ENCODE measurements around the gene KNG1. TPM values are rescaled to one million over a fixed set of nuclear protein-coding genes. Genes with fewer than 3 reads are reported as not detected.
"Not testable (repeated sequence)": the region's sequence is repeated elsewhere in the genome, so short reads cannot be mapped to it uniquely, and the experiment has no call there.

The KNG1 gene
- total RNA-seq, 1 donor from 2014 or later = not detected

DNA sequence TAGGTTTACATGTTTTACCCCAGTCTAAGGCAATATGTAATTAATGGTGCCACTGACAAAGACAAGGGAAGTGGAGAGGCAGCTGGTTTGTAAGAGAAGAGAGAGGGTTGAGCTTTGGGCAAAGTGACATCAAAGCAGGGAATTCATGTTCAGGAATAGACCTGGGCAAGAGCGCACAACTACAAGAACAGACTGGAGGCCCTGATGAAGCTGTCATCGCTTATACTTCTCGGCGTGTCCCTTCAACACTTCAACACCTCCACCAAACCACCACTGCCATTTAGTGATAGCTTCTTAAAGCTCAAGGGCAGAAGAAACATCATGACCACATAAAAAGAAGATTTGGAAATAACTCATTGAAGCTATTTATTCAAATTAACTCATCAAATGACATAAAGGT lies 19.6 kb upstream of the KNG1 start:
- Mint-ChIP-seq H3K27me3 (ENCODE audit: low read depth) (peaks cover 2% of the 10 kb centered on the region), H3K9me3 (no peaks in the 10 kb centered on the region), H3K27ac (no peak overlapping the region), H3K4me1 (peaks cover 15% of the 10 kb centered on the region), H3K36me3 (no peaks in the 10 kb centered on the region), H3K4me3 (no peak overlapping the region)
- DNase-seq (ENCODE audit: low spot score in 2 of 2, unreplicated experiment in 2 of 2) = no peak
- TF ChIP-seq, protein P1, sequence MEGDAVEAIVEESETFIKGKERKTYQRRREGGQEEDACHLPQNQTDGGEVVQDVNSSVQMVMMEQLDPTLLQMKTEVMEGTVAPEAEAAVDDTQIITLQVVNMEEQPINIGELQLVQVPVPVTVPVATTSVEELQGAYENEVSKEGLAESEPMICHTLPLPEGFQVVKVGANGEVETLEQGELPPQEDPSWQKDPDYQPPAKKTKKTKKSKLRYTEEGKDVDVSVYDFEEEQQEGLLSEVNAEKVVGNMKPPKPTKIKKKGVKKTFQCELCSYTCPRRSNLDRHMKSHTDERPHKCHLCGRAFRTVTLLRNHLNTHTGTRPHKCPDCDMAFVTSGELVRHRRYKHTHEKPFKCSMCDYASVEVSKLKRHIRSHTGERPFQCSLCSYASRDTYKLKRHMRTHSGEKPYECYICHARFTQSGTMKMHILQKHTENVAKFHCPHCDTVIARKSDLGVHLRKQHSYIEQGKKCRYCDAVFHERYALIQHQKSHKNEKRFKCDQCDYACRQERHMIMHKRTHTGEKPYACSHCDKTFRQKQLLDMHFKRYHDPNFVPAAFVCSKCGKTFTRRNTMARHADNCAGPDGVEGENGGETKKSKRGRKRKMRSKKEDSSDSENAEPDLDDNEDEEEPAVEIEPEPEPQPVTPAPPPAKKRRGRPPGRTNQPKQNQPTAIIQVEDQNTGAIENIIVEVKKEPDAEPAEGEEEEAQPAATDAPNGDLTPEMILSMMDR (IDR thresholded peaks at IDR 0.05; ENCODE audit: unreplicated experiment) = no peak

DNA sequence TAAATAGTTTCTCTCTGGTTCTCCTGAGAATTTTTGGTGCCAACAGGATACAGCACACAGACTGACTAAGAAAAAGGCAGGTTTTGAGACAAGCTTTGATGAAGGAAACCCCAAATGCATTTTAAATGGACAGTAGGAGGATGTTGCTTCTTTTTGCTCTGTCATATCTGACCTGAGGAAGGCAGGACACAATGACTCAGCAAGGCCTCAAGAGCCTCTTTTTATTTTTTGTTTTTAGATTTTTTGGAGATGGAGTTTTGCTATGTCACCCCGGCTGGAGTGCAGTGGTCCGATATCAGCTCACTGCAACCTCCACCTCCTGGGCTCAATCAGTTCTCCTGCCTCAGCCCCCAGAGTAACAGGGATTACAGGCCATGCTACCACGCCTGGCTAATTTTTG lies 16.9 kb upstream of the KNG1 start:
- Mint-ChIP-seq H3K27ac (no peak overlapping the region), H3K4me3 (no peak overlapping the region), H3K9me3 (no peaks in the 10 kb centered on the region), H3K4me1 (no peaks in the 10 kb centered on the region), H3K36me3 (no peaks in the 10 kb centered on the region), H3K27me3 (ENCODE audit: low read depth) (peaks cover 15% of the 10 kb centered on the region)
- DNase-seq (ENCODE audit: low spot score in 2 of 2, unreplicated experiment in 2 of 2) = no peak
- TF ChIP-seq, protein P1 (IDR thresholded peaks at IDR 0.05; ENCODE audit: unreplicated experiment) = no peak

DNA sequence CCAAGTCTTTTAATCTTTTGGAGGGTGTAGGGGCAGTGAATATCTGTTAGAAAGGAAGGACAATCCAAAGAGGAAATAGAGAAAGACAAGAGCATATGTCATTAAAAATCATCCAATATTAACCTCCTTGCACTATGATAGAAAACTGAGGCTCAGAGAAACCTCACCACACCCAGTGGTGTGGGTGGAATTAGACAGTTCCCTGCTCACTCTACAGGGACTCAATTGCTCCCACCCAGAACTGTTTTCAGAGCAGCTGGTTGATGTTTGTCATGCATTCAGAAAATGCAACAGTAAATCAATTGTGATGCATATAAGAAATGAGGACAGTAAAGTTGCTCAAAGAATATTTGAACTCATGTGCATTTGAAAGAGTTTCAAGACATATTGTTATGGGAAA lies 14.7 kb upstream of the KNG1 start:
- not testable (repeated sequence) for H3K4me1 Mint-ChIP-seq, H3K4me3 Mint-ChIP-seq, H3K27ac Mint-ChIP-seq

DNA sequence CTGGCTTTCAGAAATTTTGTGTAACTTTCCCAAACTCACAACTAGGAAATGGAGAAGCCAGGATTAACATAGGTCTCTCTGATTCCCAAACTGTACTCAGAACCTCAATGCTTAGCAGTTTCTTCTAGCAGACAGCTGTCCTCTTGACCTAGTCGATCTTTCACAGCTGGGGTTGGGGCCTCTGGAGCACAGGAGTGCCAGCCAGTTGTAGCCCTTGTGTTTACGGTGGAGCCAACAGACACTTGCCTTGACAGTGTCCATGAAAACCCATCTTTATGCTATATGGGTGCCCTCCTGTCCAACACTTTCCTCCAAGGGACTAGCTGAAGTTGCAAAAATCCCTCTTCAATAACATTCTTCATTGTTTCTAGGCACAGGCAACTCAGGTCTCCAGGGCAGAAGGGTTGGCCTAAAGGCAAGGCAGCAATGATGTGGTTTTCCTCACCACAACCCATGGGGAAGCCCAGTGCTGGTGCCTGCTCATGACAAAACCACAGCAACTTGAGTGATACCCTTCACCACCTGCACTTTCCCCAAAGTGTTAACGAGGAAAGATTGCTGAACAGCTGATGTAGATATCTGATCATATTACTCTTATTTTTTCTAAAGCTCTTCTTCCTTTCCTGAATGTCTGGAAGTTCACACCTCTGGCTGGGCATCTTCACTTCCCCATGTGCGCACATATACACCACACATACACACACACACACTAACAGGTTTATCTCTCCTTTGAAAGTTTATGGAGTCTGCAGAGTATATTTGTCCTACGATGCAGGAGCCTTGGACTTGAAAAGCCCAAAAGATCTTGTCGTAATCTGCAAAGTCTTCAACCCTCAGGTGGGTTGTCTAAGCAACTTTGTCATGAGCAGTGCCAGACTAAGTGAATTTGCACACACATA lies 11.0 kb upstream of the KNG1 start:
- Mint-ChIP-seq H3K9me3 (no peaks in the 10 kb centered on the region), H3K27ac (no peak overlapping the region), H3K36me3 (no peaks in the 10 kb centered on the region), H3K27me3 (ENCODE audit: low read depth) (peaks cover 28% of the 10 kb centered on the region), H3K4me1 (peaks cover 4% of the 10 kb centered on the region), H3K4me3 (no peak overlapping the region)
- TF ChIP-seq, protein P1 (IDR thresholded peaks at IDR 0.05; ENCODE audit: unreplicated experiment) = no peak
- DNase-seq (ENCODE audit: low spot score in 2 of 2, unreplicated experiment in 2 of 2) = no peak

More for the DNA sequence above, 14.7 kb upstream of the KNG1 start:
- H3K9me3 Mint-ChIP-seq; H3K36me3 Mint-ChIP-seq; DNase-seq (ENCODE audit: low spot score in 2 of 2, unreplicated experiment in 2 of 2): not testable (repeated sequence)
- H3K27me3 Mint-ChIP-seq (ENCODE audit: low read depth) = peaks cover 25% of the 10 kb centered on the region

DNA sequence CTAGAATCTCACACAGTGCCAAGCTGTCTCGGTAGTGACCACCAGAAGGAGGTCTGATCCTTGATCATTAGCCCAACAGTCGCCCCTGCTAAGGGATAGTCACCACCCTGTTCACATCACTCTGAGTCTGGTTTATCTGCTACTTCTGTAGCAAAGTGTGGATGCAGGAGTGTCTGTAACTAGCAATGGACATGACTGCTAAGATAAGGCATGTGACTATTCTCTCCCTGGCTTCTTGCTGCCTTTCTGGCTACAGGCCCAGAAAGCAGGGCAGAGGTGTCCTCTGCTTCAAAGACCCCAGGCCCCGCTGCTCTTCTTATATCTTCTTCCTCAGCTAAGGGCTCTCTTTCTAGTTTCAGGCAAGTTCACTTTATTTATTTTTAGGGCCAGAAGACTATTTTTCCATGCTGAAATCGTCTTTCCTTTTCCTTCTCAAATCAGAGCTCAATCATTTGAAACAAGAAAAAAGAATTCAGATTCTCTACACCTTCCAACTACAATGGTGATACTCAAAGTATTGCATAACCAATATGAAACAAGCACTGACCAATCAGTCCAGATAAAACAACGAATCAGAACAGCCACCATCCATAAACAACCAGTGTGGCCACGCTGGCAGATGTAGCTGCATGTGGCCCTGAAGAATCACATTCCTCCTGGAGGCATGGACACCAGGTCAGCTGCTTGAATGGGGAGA lies 8.0 kb upstream of the KNG1 start:
- no peaks in the 10 kb centered on the region for H3K9me3 Mint-ChIP-seq
- peak overlapping the region; percentile 13 for H3K27ac Mint-ChIP-seq
- no peaks in the 10 kb centered on the region for H3K36me3 Mint-ChIP-seq
- H3K4me1 Mint-ChIP-seq = peaks cover 4% of the 10 kb centered on the region
- peaks cover 21% of the 10 kb centered on the region for H3K27me3 Mint-ChIP-seq (ENCODE audit: low read depth)
- DNase-seq (ENCODE audit: low spot score in 2 of 2, unreplicated experiment in 2 of 2) = no peak
- no peak overlapping the region for H3K4me3 Mint-ChIP-seq
- TF ChIP-seq, protein P1 (IDR thresholded peaks at IDR 0.05; ENCODE audit: unreplicated experiment) = no peak

DNA sequence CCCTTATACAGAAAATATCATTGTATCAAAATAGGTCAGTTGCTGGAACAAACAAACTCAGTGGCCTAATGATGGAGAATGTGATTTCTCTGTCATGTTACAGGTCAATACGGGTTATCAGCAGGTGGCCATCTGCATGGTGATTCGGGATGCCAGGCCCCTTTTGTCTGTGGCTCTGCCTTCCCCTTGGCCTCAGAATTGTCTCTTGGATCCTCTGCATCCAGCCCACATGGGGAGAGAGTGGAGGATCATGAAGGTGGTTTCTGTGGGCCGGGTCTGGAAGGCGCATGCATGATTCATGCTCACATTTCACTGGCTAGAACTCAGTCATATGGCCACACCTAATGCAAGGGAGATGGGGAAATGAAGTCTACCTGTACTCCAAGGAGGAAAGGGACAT lies 6.5 kb upstream of the KNG1 start:
- not testable (repeated sequence) for H3K4me1 Mint-ChIP-seq; H3K27ac Mint-ChIP-seq; DNase-seq (ENCODE audit: low spot score in 2 of 2, unreplicated experiment in 2 of 2); H3K9me3 Mint-ChIP-seq; H3K4me3 Mint-ChIP-seq; H3K36me3 Mint-ChIP-seq
- peaks cover 13% of the 10 kb centered on the region for H3K27me3 Mint-ChIP-seq (ENCODE audit: low read depth)

Data from mesothelial cell of epicardium (in vitro differentiated cells).